HUES6 (cell line): Measurements from ENCODE around the gene STK32C.

Experiments used
- H3K27ac ChIP-seq: 2 replicates; pipeline ENCODE4 v1.7.0; 2013; ENCODE audit warnings: low read depth, mild to moderate bottlenecking, low read length, inconsistent platforms
- H3K27me3 ChIP-seq: 2 replicates; pipeline ENCODE4 v1.6.1; 2013; ENCODE audit warnings: low read length; ENCODE audit not compliant: control insufficient read depth, insufficient read depth
- H3K36me3 ChIP-seq: 2 replicates; pipeline ENCODE4 v1.6.1; 2013; ENCODE audit warnings: low read length; ENCODE audit not compliant: control insufficient read depth, insufficient read depth
- H3K4me1 ChIP-seq: 2 replicates; pipeline ENCODE4 v1.6.1; 2013; ENCODE audit warnings: low read length; ENCODE audit not compliant: control insufficient read depth, insufficient read depth
- H3K4me3 ChIP-seq: 2 replicates; pipeline ENCODE4 v1.5.1; 2013; ENCODE audit warnings: low read depth, low read length
- H3K9ac ChIP-seq: one replicate; pipeline ENCODE4 v1.6.1; 2013; ENCODE audit warnings: mild to moderate bottlenecking, low read length
- H3K9me3 ChIP-seq: 2 replicates; pipeline ENCODE4 v1.6.1; 2013; ENCODE audit warnings: low read depth, low read length; ENCODE audit not compliant: control insufficient read depth, insufficient read depth

The STK32C gene

GRCh38 chr10:132275426-132276178 is 32.1 kb downstream of the STK32C start:
- H3K27ac ChIP-seq: no peak overlapping the region
- H3K4me3 ChIP-seq: no peak overlapping the region
- H3K9me3 ChIP-seq: no peaks in the 10 kb centered on the region
- H3K36me3 ChIP-seq: no peaks in the 10 kb centered on the region
- no peak overlapping the region for H3K9ac ChIP-seq
- no peaks in the 10 kb centered on the region for H3K27me3 ChIP-seq
- no peaks in the 10 kb centered on the region for H3K4me1 ChIP-seq

GRCh38 chr10:132274986-132275385 is 32.8 kb downstream of the STK32C start:
- no peak overlapping the region for H3K27ac ChIP-seq
- H3K4me3 ChIP-seq: no peak overlapping the region
- no peaks in the 10 kb centered on the region for H3K36me3 ChIP-seq
- H3K27me3 ChIP-seq: no peaks in the 10 kb centered on the region
- no peaks in the 10 kb centered on the region for H3K9me3 ChIP-seq
- H3K9ac ChIP-seq: no peak overlapping the region
- H3K4me1 ChIP-seq: no peaks in the 10 kb centered on the region

- H3K4me1 ChIP-seq: no peaks in the 10 kb centered on the region
- no peak overlapping the region for H3K4me3 ChIP-seq
- H3K27ac ChIP-seq: no peak overlapping the region
- no peaks in the 10 kb centered on the region for H3K36me3 ChIP-seq
- H3K27me3 ChIP-seq: no peaks in the 10 kb centered on the region
- H3K9ac ChIP-seq: no peak overlapping the region
- no peaks in the 10 kb centered on the region for H3K9me3 ChIP-seq
Measured at GRCh38 chr10:132274581-132274980, 33.2 kb downstream of the STK32C start.

GRCh38 chr10:132273966-132274365 is 33.8 kb downstream of the STK32C start:
- H3K4me1 ChIP-seq: no peaks in the 10 kb centered on the region
- no peaks in the 10 kb centered on the region for H3K36me3 ChIP-seq
- H3K27ac ChIP-seq: no peak overlapping the region
- H3K9me3 ChIP-seq: peaks cover under 1% of the 10 kb centered on the region; the same call in 1 of the 2 replicates
- H3K27me3 ChIP-seq: no peaks in the 10 kb centered on the region
- no peak overlapping the region for H3K4me3 ChIP-seq
- no peak overlapping the region for H3K9ac ChIP-seq

- no peak overlapping the region for H3K4me3 ChIP-seq
- H3K9ac ChIP-seq: no peak overlapping the region
- H3K4me1 ChIP-seq: no peaks in the 10 kb centered on the region
- H3K27me3 ChIP-seq: no peaks in the 10 kb centered on the region
- H3K9me3 ChIP-seq: peaks cover 6% of the 10 kb centered on the region; the same call in 1 of the 2 replicates
- H3K27ac ChIP-seq: no peak overlapping the region
- H3K36me3 ChIP-seq: no peaks in the 10 kb centered on the region
Measured at GRCh38 chr10:132273304-132273944, 34.3 kb downstream of the STK32C start.

GRCh38 chr10:132272231-132272971 is 35.3 kb downstream of the STK32C start:
- Histone ChIP-seq H3K9me3 (peaks cover 12% of the 10 kb centered on the region; the same call in 1 of the 2 replicates), H3K27ac (no peak overlapping the region), H3K4me1 (no peaks in the 10 kb centered on the region), H3K4me3 (no peak overlapping the region), H3K27me3 (no peaks in the 10 kb centered on the region), H3K36me3 (no peaks in the 10 kb centered on the region), H3K9ac (no peak overlapping the region)

GRCh38 chr10:132271458-132272230 is 36.1 kb downstream of the STK32C start:
- Histone ChIP-seq H3K27me3 (no peaks in the 10 kb centered on the region), H3K4me3 (no peak overlapping the region), H3K4me1 (no peaks in the 10 kb centered on the region), H3K36me3 (no peaks in the 10 kb centered on the region), H3K27ac (no peak overlapping the region), H3K9ac (no peak overlapping the region), H3K9me3 (peaks cover 12% of the 10 kb centered on the region; the same call in 1 of the 2 replicates)

GRCh38 chr10:132270721-132271457 is 36.9 kb downstream of the STK32C start:
- H3K4me1 ChIP-seq: no peaks in the 10 kb centered on the region
- no peak overlapping the region for H3K9ac ChIP-seq
- no peaks in the 10 kb centered on the region for H3K27me3 ChIP-seq
- H3K9me3 ChIP-seq: peaks cover 12% of the 10 kb centered on the region; the same call in 1 of the 2 replicates
- no peak overlapping the region for H3K27ac ChIP-seq
- no peaks in the 10 kb centered on the region for H3K36me3 ChIP-seq
- no peak overlapping the region for H3K4me3 ChIP-seq

GRCh38 chr10:132270256-132270655 is 37.5 kb downstream of the STK32C start:
- no peaks in the 10 kb centered on the region for H3K36me3 ChIP-seq
- peaks cover 12% of the 10 kb centered on the region; the same call in 1 of the 2 replicates for H3K9me3 ChIP-seq
- no peaks in the 10 kb centered on the region for H3K27me3 ChIP-seq
- no peak overlapping the region for H3K4me3 ChIP-seq
- H3K27ac ChIP-seq: no peak overlapping the region
- H3K9ac ChIP-seq: no peak overlapping the region
- H3K4me1 ChIP-seq: no peaks in the 10 kb centered on the region
